ENCODE results near the gene PLEKHM1. TPM values are rescaled to one million over a fixed set of nuclear protein-coding genes. Genes with fewer than 3 reads are reported as not detected.

PLEKHM1 gene
- total RNA-seq, 2 experiments from 2014 or later: 18.8 to 20.0 TPM

- no peak overlapping the region for H3K4me3 Mint-ChIP-seq
- POLR2A ChIA-PET: interaction anchor here (0.8 to 2.8 kb wide), 8 partner anchors 19 to 146 kb away, joined by 3 to 12 read pairs (median 4); partner anchors contain the start of gene MAP3K14
- no peak for DNase-seq
- no peak for ATAC-seq
- CTCF ChIA-PET: interaction anchor here (1.0 to 11.7 kb wide), 12 partner anchors 8 to 254 kb away, joined by 3 to 270 read pairs (median 5); partner anchors contain the start of genes ACBD4 and FMNL1
- H3K9me3 Mint-ChIP-seq: no peaks in the 10 kb centered on the region
- H3K27ac Mint-ChIP-seq: no peak overlapping the region
- no peaks in the 10 kb centered on the region for H3K36me3 Mint-ChIP-seq (ENCODE audit: low read depth)
- peaks cover 11% of the 10 kb centered on the region for H3K27me3 Mint-ChIP-seq
- intact Hi-C loops (cut with micrococcal nuclease): loop anchor here (5.0 kb wide), 2 partner anchors 72 to 172 kb away; partner anchors contain the start of gene MAP3K14
- peaks cover 28% of the 10 kb centered on the region for H3K4me1 Mint-ChIP-seq (ENCODE audit: low read depth)
- TF ChIP-seq CTCF (IDR thresholded peaks at IDR 0.05): no peak
Observed at GRCh38 chr17:45389354-45389753, 101.2 kb downstream of the PLEKHM1 start.

GRCh38 chr17:45388604-45389325 lies 101.8 kb downstream of the PLEKHM1 start:
- ChIA-PET CTCF (interaction anchor here (1.0 to 11.7 kb wide), 15 partner anchors 9 to 253 kb away, joined by 3 to 270 read pairs (median 5); partner anchors contain the start of genes ACBD4 and FMNL1), POLR2A (interaction anchor here (0.6 to 2.8 kb wide), 11 partner anchors 15 to 174 kb away, joined by 3 to 12 read pairs (median 4); partner anchors contain the start of gene MAP3K14)
- ATAC-seq (peak; percentile 65), DNase-seq (peak; percentile 50)
- no peaks in the 10 kb centered on the region for H3K36me3 Mint-ChIP-seq (ENCODE audit: low read depth)
- H3K9me3 Mint-ChIP-seq: no peaks in the 10 kb centered on the region
- H3K4me3 Mint-ChIP-seq: no peak overlapping the region
- intact Hi-C loops (cut with micrococcal nuclease): loop anchor here (5.0 kb wide), 2 partner anchors 71 to 171 kb away; partner anchors contain the start of gene MAP3K14
- H3K27me3 Mint-ChIP-seq: peaks cover 11% of the 10 kb centered on the region
- peaks cover 32% of the 10 kb centered on the region for H3K4me1 Mint-ChIP-seq (ENCODE audit: low read depth)
- H3K27ac Mint-ChIP-seq: peak overlapping the region; percentile 25
- no peak for TF ChIP-seq CTCF (IDR thresholded peaks at IDR 0.05)

GRCh38 chr17:45387739-45388138 lies 102.8 kb downstream of the PLEKHM1 start:
- H3K27me3 Mint-ChIP-seq: peaks cover 11% of the 10 kb centered on the region
- H3K27ac Mint-ChIP-seq: no peak overlapping the region
- H3K9me3 Mint-ChIP-seq: no peaks in the 10 kb centered on the region
- peaks cover 32% of the 10 kb centered on the region for H3K4me1 Mint-ChIP-seq (ENCODE audit: low read depth)
- ATAC-seq (no peak), DNase-seq (no peak)
- intact Hi-C loops (cut with micrococcal nuclease): loop anchor here (5.0 kb wide), 2 partner anchors 70 to 170 kb away; partner anchors contain the start of gene MAP3K14
- TF ChIP-seq CTCF (IDR thresholded peaks at IDR 0.05): no peak
- no peak overlapping the region for H3K4me3 Mint-ChIP-seq
- ChIA-PET CTCF (interaction anchor here (0.6 to 11.7 kb wide), 10 partner anchors 10 to 238 kb away, joined by 3 to 270 read pairs (median 8); partner anchors contain the start of gene FMNL1), POLR2A (interaction anchor here (1.0 to 2.8 kb wide), 6 partner anchors 16 to 169 kb away, joined by 3 to 12 read pairs (median 4); partner anchors contain the start of gene MAP3K14)
- no peaks in the 10 kb centered on the region for H3K36me3 Mint-ChIP-seq (ENCODE audit: low read depth)

GRCh38 chr17:45386178-45386577 lies 104.3 kb downstream of the PLEKHM1 start:
- DNase-seq (no peak), ATAC-seq (no peak)
- Mint-ChIP-seq H3K9me3 (no peaks in the 10 kb centered on the region), H3K36me3 (ENCODE audit: low read depth) (no peaks in the 10 kb centered on the region), H3K27me3 (peaks cover 11% of the 10 kb centered on the region), H3K4me1 (ENCODE audit: low read depth) (peaks cover 27% of the 10 kb centered on the region), H3K27ac (no peak overlapping the region), H3K4me3 (no peak overlapping the region)
- CTCF ChIA-PET: interaction anchor here (0.7 to 11.7 kb wide), 27 partner anchors 11 to 251 kb away, joined by 4 to 270 read pairs (median 10); partner anchors contain the start of genes ACBD4, FMNL1 and MAP3K14
- TF ChIP-seq CTCF (IDR thresholded peaks at IDR 0.05): no peak
- POLR2A ChIA-PET: interaction anchor here (1.0 to 2.1 kb wide), 5 partner anchors 68 to 109 kb away, joined by 3 to 14 read pairs (median 6); partner anchors contain the start of gene MAP3K14
- intact Hi-C loops (cut with micrococcal nuclease): loop anchor here (5.0 kb wide), 2 partner anchors 69 to 169 kb away; partner anchors contain the start of gene MAP3K14

Other genes starting within 250 kb of the PLEKHM1 start
- under 1 TPM; 0.27 to 0.63 TPM for gene SPATA32, start 228.6 kb downstream of the PLEKHM1 start, total RNA-seq
- gene MAP3K14, start 173.7 kb downstream of the PLEKHM1 start, total RNA-seq: 10 to 100 TPM; 31.6 to 31.9 TPM
- 10 to 100 TPM; 37.8 to 40.9 TPM for gene ARHGAP27, start 57.9 kb downstream of the PLEKHM1 start, total RNA-seq

Data from activated CD8-positive, alpha-beta T cell treated with anti-CD3 and anti-CD28 coated beads for 36 hours (primary cell).